ENCODE data around the gene QKI.

QKI gene

GRCh38 chr6:163491737-163492300 lies 77.3 kb downstream of the QKI start:
- DNase-seq: no peak

GRCh38 chr6:163494279-163494727 lies 79.8 kb downstream of the QKI start:
- DNase-seq: no peak

- DNase-seq: no peak
Observed at GRCh38 chr6:163496205-163496604, 81.7 kb downstream of the QKI start.

- no peak for DNase-seq
Observed at GRCh38 chr6:163500105-163500504, 85.6 kb downstream of the QKI start.

- DNase-seq: no peak
Observed at GRCh38 chr6:163501026-163501425, 86.5 kb downstream of the QKI start.

GRCh38 chr6:163501439-163501838 lies 86.9 kb downstream of the QKI start:
- DNase-seq: no peak

DNA sequence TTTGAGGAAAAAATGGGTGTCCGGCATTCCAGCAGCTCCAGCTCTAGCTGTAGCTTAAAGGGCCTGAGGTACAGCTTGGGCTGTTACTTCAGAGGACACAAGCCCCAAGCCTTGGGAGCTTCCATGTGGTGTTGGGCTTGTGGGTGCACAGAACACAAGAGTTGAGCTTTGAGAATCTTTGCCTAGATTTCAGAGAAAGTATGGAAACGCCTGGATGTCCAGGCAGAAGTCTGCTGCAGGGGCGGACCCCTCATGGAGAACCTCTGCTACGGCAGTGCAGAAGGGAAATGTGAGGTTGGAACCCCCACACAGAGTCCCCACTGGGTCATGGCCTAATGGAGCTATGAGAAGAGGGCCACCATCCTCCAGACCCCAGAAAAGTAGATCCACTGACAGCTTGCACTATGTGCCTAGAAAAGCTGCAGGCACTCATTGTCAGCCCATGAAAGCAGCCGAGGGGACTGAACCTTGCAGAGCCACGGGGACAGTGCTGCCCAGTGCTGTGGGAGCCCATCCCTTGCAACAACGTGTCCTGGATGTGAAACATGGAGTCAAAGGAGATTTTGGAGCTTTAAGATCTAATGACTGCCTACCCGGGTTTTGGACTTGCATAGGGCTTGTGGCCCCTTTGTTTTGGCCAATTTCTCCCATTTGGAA lies 90.6 kb downstream of the QKI start:
- DNase-seq: no peak

DNA sequence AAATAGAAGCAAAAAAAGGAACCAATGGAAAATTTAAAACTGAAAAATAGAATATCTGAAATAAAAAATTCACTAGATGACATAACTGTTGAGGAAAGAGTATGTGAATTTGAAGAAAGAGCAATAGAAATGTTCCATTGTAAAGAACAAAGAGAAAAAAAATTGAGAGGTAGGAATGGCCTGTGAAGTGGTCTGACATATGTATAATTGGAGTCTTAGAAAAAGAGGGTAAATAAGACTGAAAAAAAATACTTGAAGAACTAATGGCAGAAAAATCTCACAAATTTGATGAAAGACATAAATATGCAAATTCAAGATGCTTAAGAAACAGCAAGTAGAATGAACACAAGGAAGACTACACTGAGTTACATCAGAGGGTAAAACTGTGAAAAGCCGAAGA lies 93.4 kb downstream of the QKI start:
- DNase-seq: no peak

DNA sequence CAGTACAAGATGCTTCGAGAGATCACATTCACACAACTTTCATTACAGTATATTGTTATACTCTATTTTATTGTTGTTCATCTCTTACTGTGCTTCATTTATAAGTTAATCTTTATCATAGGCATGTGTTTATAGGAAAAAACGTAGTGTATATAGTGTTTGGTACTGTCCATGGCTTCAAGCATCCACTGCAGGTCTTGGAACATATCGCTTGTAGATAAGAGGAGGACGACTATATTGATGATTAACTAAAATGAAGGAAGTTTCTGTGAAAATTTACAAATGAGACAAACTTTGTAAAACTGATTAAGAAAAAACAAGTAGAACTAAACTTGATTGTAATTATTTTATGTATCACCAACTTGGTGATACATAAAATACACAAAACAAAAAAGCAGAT lies 98.5 kb downstream of the QKI start:
- DNase-seq: no peak

- no peak for DNase-seq
Observed at GRCh38 chr6:163513570-163514166, 99.2 kb downstream of the QKI start.

DNA sequence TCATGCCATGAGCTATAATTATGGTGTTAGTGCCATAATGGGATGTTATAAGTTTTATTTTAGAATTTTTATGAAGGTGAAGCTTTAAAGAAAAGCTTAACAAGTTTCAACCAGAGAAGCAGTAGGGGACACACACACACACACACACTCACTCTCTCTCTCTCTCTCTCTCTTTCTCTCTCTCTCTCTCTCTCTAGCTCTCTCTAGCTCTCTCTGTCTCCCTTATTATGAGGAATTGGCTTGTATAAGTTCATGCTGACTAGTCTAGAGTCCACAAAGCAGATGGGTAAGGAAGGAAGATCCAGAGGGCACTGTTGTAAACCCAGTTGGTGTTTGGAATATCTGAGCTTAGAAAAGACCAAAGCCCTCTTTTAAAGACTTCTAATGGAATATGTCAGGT lies 102.4 kb downstream of the QKI start:
- DNase-seq: no peak

- no peak for DNase-seq
Observed at GRCh38 chr6:163520956-163521355, 106.4 kb downstream of the QKI start.

GRCh38 chr6:163522033-163522432 lies 107.5 kb downstream of the QKI start:
- no peak for DNase-seq

- DNase-seq: no peak
Observed at GRCh38 chr6:163525926-163526325, 111.4 kb downstream of the QKI start.

GRCh38 chr6:163526346-163526745 lies 111.8 kb downstream of the QKI start:
- no peak for DNase-seq

GRCh38 chr6:163527291-163527690 lies 112.8 kb downstream of the QKI start:
- no peak for DNase-seq

DNA sequence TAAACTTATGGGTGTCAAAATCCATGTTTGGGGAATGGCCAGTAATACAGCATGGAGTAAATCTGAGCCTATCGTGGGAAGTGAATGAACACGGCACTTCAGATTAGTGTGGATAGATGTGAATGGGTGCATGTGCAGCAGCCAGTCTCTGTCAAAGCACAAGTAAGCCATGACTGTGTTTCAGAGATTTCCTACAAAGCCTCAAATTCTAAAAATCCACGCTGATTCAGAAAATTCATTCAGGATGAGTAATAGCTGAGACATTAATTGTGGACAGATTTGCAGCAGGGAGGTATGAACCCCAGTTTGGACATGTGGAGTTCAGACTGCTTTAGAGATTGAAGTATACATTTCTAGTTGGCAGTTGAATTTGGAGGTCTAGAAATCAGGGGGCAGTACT lies 115.1 kb downstream of the QKI start:
- no peak for DNase-seq

- no peak for DNase-seq
Observed at GRCh38 chr6:163530406-163530805, 115.9 kb downstream of the QKI start.

DNA sequence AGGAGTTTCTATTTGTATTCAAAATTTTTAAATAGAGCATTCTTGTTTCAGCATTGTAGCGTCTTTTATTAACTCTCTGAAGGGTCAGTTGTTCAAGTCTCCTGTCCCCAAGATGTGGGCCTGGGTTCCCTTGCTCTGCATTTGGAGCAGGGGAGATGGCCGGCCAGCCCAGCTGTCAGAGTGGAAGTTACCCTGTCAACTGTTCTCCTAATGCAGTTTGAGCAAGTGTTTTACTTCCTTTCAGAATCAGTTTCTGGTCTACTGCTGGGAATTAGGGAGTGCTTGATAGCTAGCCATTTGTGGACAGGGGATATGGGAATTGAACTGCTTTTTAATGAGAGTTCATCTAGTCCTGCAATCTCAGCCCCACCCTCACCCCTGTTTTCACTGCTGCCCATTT lies 116.6 kb downstream of the QKI start:
- DNase-seq: no peak

DNA sequence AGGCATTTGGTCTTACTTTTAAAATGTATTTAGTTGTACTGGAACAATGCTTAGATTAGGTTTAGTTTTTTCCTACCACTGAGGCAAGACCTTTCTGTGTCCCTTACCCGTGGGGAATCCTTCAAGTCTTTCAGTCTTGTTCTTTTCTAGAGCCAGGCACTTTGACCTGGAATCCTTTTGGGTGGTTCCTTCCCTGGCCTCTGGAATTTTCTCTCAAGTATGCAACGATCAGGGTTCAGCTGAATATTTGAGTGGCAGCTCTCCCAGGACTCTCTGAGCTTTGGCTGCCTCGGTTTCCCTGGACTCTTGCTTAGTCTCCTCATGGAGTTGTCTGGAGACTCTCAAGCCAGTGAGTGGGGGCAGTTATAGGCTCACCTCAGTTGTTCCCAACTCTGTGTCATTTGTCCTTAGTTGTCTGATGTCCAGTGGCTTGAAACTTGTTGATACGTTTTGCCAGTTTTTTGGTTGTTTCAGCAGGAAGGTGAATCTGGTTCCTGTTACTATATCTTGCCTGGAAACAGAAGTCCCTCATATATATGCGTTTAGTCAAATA lies 118.1 kb downstream of the QKI start:
- no peak for DNase-seq

DNA sequence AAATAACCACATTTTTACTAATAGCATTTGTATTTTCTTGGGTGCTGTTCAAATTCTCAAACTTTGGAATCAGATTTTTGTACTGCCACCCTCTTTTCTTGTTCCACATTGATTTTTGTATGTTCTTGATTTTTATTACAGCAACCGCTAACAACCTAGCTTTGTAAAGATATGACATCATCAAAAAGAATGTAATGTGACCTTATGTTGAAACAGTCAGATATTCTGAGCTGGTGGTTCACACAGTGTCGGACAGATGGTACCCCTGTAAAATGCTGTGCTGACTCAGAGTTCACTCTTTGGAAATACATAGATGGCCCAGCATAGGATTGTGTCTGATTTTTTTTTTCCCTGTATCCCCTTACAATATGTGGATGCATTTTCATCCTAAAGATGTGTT lies 118.9 kb downstream of the QKI start:
- no peak for DNase-seq

DNA sequence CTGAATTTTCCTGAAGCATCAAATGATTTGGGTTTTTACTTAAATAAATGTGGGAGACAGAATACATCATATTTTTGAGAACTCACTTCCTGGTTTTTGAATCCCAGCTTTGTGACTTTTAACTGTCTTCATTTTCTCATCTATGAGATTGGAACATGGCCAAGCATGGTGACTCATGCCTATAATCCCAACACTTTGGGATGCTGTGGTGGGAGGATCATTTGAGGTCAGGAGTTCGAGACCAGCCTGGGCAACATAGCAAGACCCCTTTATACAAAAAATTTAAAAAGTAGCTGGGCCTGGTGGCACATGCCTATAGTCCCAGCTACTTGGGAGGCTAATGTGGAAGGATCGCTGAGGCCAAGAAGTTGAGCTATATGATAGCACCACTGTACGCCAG lies 122.3 kb downstream of the QKI start:
- no peak for DNase-seq

DNA sequence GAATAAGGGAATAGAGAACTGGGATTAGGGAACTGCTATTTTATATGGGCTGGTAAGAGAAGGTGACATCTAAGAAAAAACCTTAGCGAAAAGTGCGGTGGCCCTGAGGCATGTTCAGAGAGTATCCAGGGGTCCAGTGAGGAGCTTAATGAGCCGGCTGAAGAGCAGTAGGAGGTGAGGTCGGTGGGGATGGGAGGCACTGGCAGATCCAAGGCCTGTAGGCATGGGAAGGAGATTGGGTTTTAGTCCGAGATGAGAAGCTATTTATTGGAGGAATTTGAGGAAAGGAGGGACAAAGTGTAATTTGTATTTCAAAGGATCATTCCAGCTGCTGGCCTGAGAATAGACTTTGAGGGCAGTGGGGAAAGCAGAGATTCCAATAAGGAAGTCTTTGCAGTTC lies 123.8 kb downstream of the QKI start:
- no peak for DNase-seq

DNA sequence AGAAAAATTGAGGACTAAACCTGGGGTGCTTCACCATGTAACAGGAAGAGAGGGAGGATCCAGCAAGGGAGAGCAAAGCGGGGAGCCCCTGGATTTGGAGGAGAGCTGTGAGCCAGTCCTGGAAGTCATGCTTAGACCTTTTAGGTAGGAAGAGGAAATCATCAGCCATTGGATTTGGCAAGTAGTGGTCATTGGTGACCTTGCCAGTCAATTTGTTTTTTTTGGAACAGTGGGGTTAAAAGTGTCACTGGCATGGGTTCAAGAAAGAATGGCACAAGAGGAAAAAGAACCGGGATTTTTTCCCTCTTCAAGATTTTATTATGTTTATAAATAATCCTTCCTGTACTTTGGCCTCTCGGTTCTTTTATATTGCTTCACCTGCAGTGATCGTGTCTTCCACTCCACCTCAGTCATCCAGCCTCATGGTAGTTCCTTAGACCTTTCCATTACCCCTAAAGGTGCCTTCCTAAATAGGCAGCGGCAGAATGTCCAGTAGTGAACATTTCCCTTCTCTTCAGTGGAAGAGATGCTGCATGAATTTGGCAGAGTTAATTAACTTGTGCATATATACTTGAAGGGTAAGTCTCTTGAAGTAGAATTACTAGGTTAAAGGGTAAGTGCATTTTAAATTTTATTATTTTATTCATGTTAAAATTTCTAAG lies 124.7 kb downstream of the QKI start:
- no peak for DNase-seq
